ENCODE data around the gene C20orf173.

The C20orf173 gene

DNA sequence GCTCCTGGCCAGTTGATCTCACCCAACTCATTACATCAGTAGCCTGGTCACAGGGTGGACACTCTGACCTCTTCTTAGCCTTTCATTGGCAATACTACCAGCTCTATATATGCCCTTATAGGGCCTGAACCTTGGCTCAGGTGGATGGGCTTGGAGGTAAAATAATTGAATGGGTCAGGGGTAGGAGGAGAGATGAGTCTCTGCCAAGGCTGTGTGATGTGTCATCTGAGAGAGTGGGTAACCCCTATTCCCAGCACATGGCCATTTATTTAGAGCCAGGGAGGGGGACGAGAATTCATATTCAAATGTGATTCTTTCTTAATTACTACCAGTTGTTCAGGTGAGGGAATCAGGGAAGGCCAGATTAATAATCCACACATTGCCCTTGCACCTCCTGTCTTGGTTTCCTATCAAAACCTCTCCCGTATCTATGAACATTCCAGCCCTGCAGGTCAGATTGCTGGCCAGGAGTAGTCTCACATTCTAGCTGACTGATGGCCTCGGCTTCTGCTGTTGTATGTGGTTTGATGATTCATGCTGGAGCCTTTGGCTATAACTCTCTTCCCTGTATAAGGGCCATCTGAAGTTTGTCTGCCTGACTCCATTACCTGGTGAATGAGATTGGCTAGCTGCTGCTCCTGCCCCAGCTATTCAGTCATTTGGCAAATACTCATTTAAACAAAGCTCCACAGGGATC is 13.4 kb downstream of the C20orf173 start:
- DNase-seq (ENCODE audit: low read depth, low spot score): peak; percentile 31
- TF ChIP-seq, protein P1, sequence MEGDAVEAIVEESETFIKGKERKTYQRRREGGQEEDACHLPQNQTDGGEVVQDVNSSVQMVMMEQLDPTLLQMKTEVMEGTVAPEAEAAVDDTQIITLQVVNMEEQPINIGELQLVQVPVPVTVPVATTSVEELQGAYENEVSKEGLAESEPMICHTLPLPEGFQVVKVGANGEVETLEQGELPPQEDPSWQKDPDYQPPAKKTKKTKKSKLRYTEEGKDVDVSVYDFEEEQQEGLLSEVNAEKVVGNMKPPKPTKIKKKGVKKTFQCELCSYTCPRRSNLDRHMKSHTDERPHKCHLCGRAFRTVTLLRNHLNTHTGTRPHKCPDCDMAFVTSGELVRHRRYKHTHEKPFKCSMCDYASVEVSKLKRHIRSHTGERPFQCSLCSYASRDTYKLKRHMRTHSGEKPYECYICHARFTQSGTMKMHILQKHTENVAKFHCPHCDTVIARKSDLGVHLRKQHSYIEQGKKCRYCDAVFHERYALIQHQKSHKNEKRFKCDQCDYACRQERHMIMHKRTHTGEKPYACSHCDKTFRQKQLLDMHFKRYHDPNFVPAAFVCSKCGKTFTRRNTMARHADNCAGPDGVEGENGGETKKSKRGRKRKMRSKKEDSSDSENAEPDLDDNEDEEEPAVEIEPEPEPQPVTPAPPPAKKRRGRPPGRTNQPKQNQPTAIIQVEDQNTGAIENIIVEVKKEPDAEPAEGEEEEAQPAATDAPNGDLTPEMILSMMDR (IDR thresholded peaks at IDR 0.05; ENCODE audit: insufficient read depth, low read length, missing control alignments): no peak
- no peak overlapping the region for H3K4me3 ChIP-seq (ENCODE audit: low read depth, low read length)
- POLR2A ChIA-PET: no interaction called here
- CTCF ChIA-PET: interaction anchor here (0.9 to 2.3 kb wide), 5 partner anchors 9 to 52 kb away, joined by 3 to 5 read pairs (median 3); no protein-coding TSS in a partner anchor

DNA sequence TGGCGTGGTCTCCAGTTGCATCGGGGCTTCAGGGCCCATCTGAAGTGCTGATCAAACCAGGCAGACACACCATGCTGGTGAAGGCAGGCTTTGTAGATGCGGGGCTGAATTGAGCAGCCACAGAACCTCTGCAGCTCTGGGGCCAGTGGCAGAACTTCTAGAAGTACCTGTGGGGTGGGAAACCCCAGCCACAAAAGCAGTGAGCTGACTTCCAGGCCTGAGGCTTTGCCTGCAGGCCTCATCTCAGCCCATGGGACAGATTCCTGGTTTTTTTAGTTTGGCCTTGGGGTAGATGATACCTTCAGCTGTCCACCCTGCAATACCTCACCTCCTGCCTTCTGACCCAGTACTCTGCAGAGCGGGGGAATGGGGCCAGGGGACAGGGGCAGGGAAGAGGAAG is 14.1 kb downstream of the C20orf173 start:
- ChIA-PET POLR2A (no interaction called here), CTCF (interaction anchor here (1.6 kb wide), 1 partner anchor 12 kb away, joined by 5 read pairs; no protein-coding TSS in a partner anchor)
- H3K4me3 ChIP-seq (ENCODE audit: low read depth, low read length): no peak overlapping the region
- TF ChIP-seq, protein P1 (IDR thresholded peaks at IDR 0.05; ENCODE audit: insufficient read depth, low read length, missing control alignments): no peak
- DNase-seq (ENCODE audit: low read depth, low spot score): no peak

DNA sequence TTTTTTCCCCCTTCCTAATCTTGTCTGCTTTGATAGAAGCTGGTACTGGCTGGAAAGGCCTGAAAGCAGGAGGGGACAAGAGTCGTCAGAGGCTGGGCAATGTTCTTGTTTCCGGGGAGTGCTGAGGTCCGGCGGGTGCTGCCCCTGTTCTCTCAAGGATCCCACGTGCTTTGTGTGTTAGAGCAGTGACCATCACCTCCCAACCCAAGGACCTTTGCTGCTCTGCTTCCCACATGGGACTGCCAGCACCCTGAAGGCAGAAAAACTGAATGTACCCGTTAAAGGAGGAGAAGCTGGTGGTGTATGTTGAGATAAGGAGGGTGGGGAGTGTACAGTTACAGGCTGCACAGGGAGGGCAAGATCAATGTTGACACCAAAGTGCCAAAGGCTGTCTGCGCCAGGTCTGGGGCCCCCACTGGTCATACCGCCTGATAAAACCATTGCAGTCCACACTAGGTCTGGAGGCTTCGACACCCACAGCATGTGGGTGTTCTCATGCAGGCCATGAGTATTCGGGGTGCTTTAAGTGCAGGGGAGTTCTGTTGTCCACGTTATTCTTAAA is 15.0 kb downstream of the C20orf173 start:
- ChIA-PET POLR2A (no interaction called here), CTCF (interaction anchor here (1.2 to 1.6 kb wide), 2 partner anchors 9 to 11 kb away, joined by 3 to 5 read pairs; no protein-coding TSS in a partner anchor)
- TF ChIP-seq, protein P1 (IDR thresholded peaks at IDR 0.05; ENCODE audit: insufficient read depth, low read length, missing control alignments): no peak
- no peak overlapping the region for H3K4me3 ChIP-seq (ENCODE audit: low read depth, low read length)
- no peak for DNase-seq (ENCODE audit: low read depth, low spot score)

DNA sequence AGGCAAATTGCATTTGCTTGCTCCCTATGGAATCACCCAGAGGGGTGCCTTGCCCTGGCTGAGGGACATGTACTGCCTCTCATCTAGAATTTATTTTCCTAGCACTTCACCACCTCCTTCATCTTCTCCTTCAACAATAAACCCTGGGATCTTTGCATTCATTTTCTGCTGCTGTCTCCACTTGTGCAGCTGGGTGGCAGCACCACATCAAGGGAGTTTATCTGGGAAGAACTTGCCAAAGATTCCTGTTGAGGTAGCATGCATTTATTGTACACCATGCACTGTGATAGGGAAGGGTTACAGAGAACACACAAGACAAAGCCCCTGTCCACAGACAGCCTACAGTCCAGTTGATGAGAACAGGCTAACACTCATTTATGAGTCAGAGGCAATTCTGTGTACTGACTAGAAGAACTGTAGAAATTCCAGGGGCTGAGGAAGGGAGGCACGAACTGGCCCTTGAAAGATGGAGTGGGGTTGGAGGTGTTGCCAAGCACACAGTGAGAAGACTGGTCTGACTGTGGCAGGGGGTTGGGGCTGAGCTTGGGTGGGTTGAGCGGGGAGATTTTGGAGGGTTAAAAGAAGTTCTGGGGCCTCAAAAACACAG is 17.5 kb downstream of the C20orf173 start:
- TF ChIP-seq, protein P1 (IDR thresholded peaks at IDR 0.05; ENCODE audit: insufficient read depth, low read length, missing control alignments): peak; percentile 51
- ChIA-PET POLR2A (no interaction called here), CTCF (interaction anchor here (0.8 to 2.7 kb wide), 14 partner anchors 9 to 627 kb away, joined by 3 to 7 read pairs (median 4); no protein-coding TSS in a partner anchor)
- no peak overlapping the region for H3K4me3 ChIP-seq (ENCODE audit: low read depth, low read length)
- DNase-seq (ENCODE audit: low read depth, low spot score): no peak

DNA sequence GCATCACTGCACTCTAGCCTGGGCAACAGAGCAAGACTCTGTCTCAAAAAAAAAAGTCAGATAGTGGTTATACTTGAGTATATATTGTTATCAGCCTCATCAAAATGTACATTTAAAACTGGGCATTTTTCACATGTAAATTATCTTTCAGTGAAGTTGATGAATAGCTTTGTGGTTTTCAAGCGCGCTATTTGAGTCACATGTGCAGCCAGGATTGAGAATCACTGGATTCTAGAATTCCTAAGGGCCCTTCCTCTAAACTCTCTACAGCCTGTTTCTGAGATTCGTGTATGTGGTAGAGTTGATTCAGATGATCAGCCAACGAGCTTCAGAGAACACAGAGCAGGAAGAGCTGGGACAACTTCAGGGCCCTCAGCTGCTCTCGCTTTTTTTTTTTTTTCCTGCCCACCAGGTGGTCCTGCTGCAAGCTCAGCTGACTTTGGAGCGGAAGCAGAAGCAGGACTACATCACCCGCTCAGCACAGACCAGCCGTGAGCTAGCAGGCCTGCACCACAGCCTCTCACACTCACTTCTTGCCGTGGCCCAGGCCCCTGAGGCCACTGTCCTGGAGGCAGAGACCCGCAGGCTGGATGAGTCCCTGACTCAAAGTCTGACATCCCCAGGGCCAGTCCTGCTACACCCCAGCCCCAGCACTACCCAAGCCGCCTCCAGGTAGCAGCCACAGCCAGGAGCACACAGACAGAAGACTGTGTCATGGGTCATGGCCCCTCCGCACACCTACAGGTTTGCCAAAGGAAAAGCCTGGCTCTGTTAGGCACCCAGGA is 18.3 kb downstream of the C20orf173 start:
- no peak for DNase-seq (ENCODE audit: low read depth, low spot score)
- no peak overlapping the region for H3K4me3 ChIP-seq (ENCODE audit: low read depth, low read length)
- ChIA-PET CTCF (interaction anchor here (0.7 to 2.7 kb wide), 9 partner anchors 8 to 689 kb away, joined by 3 to 7 read pairs (median 4); no protein-coding TSS in a partner anchor), POLR2A (no interaction called here)
- TF ChIP-seq, protein P1 (IDR thresholded peaks at IDR 0.05; ENCODE audit: insufficient read depth, low read length, missing control alignments): no peak
